Mesodermal cell (in vitro differentiated cells): ENCODE results near the gene NOL12.

ENCODE experiments used
- H3K27ac ChIP-seq: 2 replicates; pipeline ENCODE4 v1.7.0; 2013; ENCODE audit warnings: mild to moderate bottlenecking, low read depth, low read length, moderate library complexity; ENCODE audit not compliant: severe bottlenecking
- H3K36me3 ChIP-seq: 2 replicates; pipeline ENCODE4 v1.7.1; 2013; ENCODE audit warnings: mild to moderate bottlenecking, low read length, moderate library complexity; ENCODE audit not compliant: control insufficient read depth, insufficient read depth
- H3K4me1 ChIP-seq: one replicate; pipeline ENCODE4 v1.7.1; 2013; ENCODE audit warnings: mild to moderate bottlenecking, low read length; ENCODE audit not compliant: insufficient read depth, control insufficient read depth, poor library complexity, severe bottlenecking
- H3K4me3 ChIP-seq: 2 replicates; pipeline ENCODE4 v1.7.0; 2013; ENCODE audit warnings: low read length, control low read depth, mild to moderate bottlenecking; ENCODE audit not compliant: insufficient read depth, poor library complexity, severe bottlenecking; ENCODE audit errors: extremely low read depth
- H3K9me3 ChIP-seq: 2 replicates; pipeline ENCODE4 v1.7.1; 2013; ENCODE audit warnings: mild to moderate bottlenecking, low read length, moderate library complexity; ENCODE audit not compliant: control insufficient read depth
- WGBS, 2 experiments: methylation state at CpG; one replicate each; pipeline ENCODE4 v1.1.5; 2013; ENCODE audit warnings: missing lambda C conversion rate in 2 of 2; ENCODE audit not compliant: insufficient coverage in 2 of 2; 5-methylcytosine and 5-hydroxymethylcytosine counted together

NOL12 gene

GRCh38 chr22:37739611-37740049, 53.5 kb downstream of the NOL12 start:
- Histone ChIP-seq H3K4me1 (peaks cover 32% of the 10 kb centered on the region), H3K4me3 (no peak overlapping the region), H3K9me3 (no peaks in the 10 kb centered on the region), H3K27ac (no peak overlapping the region), H3K36me3 (no peaks in the 10 kb centered on the region)
- 95 to 98% methylated on average over 9 to 17 of the region's 17 CpGs for WGBS, 2 experiments

- WGBS, 2 experiments, result 82 to 87% methylated on average over 20 to 22 of the region's 22 CpGs
- peak overlapping the region; percentile 91 for H3K27ac ChIP-seq
- H3K36me3 ChIP-seq, result no peaks in the 10 kb centered on the region
- no peaks in the 10 kb centered on the region for H3K9me3 ChIP-seq
- no peak overlapping the region for H3K4me3 ChIP-seq
- H3K4me1 ChIP-seq, result peaks cover 39% of the 10 kb centered on the region
These were observed 54.5 kb downstream of the NOL12 start for GRCh38 chr22:37740455-37741311.

GRCh38 chr22:37741312-37741795, 55.2 kb downstream of the NOL12 start:
- Histone ChIP-seq H3K36me3 (no peaks in the 10 kb centered on the region), H3K27ac (peak overlapping the region; percentile 91), H3K4me1 (peaks cover 39% of the 10 kb centered on the region), H3K9me3 (no peaks in the 10 kb centered on the region), H3K4me3 (no peak overlapping the region)
- 65 to 68% methylated on average over 7 to 9 of the region's 9 CpGs for WGBS, 2 experiments

GRCh38 chr22:37742376-37743171, 56.4 kb downstream of the NOL12 start:
- H3K27ac ChIP-seq, result peak overlapping the region; percentile 77
- H3K4me3 ChIP-seq, result no peak overlapping the region
- peaks cover 41% of the 10 kb centered on the region for H3K4me1 ChIP-seq
- 81 to 83% methylated on average over 10 to 11 of the region's 16 CpGs for WGBS, 2 experiments
- no peaks in the 10 kb centered on the region for H3K9me3 ChIP-seq
- no peaks in the 10 kb centered on the region for H3K36me3 ChIP-seq
